ENCODE data around the gene RIT2.

Gene RIT2

GRCh38 chr18:43080671-43081070 lies 34.8 kb downstream of the RIT2 start:
- FAIRE-seq: no peak

GRCh38 chr18:43079422-43079821 lies 36.1 kb downstream of the RIT2 start:
- no peak for FAIRE-seq

GRCh38 chr18:43078478-43079092 lies 36.9 kb downstream of the RIT2 start:
- FAIRE-seq: no peak

- no peak for FAIRE-seq
These were observed 37.8 kb downstream of the RIT2 start for GRCh38 chr18:43077510-43078308.

- no peak for FAIRE-seq
These were observed 41.7 kb downstream of the RIT2 start for GRCh38 chr18:43073771-43074170.

GRCh38 chr18:43068781-43069180 lies 46.7 kb downstream of the RIT2 start:
- no peak for FAIRE-seq

GRCh38 chr18:43067570-43067969 lies 47.9 kb downstream of the RIT2 start:
- FAIRE-seq: no peak

- FAIRE-seq: no peak
These were observed 53.7 kb downstream of the RIT2 start for GRCh38 chr18:43061816-43062215.

GRCh38 chr18:43061318-43061717 lies 54.2 kb downstream of the RIT2 start:
- FAIRE-seq: no peak

GRCh38 chr18:43060020-43060419 lies 55.5 kb downstream of the RIT2 start:
- no peak for FAIRE-seq

GRCh38 chr18:43054815-43055519 lies 60.5 kb downstream of the RIT2 start:
- no peak for FAIRE-seq

- no peak for FAIRE-seq
These were observed 66.5 kb downstream of the RIT2 start for GRCh38 chr18:43049021-43049420.

GRCh38 chr18:43046322-43046721 lies 69.2 kb downstream of the RIT2 start:
- FAIRE-seq: no peak

GRCh38 chr18:43043626-43044025 lies 71.9 kb downstream of the RIT2 start:
- no peak for FAIRE-seq

GRCh38 chr18:43040281-43040680 lies 75.2 kb downstream of the RIT2 start:
- no peak for FAIRE-seq

GRCh38 chr18:43034683-43035500 lies 80.6 kb downstream of the RIT2 start:
- FAIRE-seq: no peak

GRCh38 chr18:43031169-43031568 lies 84.3 kb downstream of the RIT2 start:
- FAIRE-seq: no peak

GRCh38 chr18:43029414-43029813 lies 86.1 kb downstream of the RIT2 start:
- no peak for FAIRE-seq

GRCh38 chr18:43022874-43023273 lies 92.6 kb downstream of the RIT2 start:
- no peak for FAIRE-seq

- FAIRE-seq: no peak
These were observed 97.9 kb downstream of the RIT2 start for GRCh38 chr18:43017622-43018021.

- no peak for FAIRE-seq
These were observed 102.0 kb downstream of the RIT2 start for GRCh38 chr18:43013486-43013885.

- FAIRE-seq: no peak
These were observed 102.5 kb downstream of the RIT2 start for GRCh38 chr18:43012951-43013350.

GRCh38 chr18:43010611-43011010 lies 104.9 kb downstream of the RIT2 start:
- no peak for FAIRE-seq
